Astrocyte (in vitro differentiated cells and primary cell): ENCODE measurements around the gene TMEM184B. TPM values are rescaled to one million over a fixed set of nuclear protein-coding genes. Genes with fewer than 3 reads are reported as not detected.

Experiments
- DNase-seq: peaks from one replicate; pipeline ENCODE4 v3.0.0-alpha.2; 2010; ENCODE audit warnings: low read depth
- FAIRE-seq: peaks from 2 replicates; lab custom pipeline; 2011; peaks lifted over from hg19 to GRCh38; lab: Jason Lieb, UNC
- H2AFZ ChIP-seq: 2 replicates; pipeline ENCODE4 v1.6.0; 2012; ENCODE audit warnings: low read depth, low read length, inconsistent platforms
- H3K27ac ChIP-seq: 2 replicates; pipeline ENCODE4 v1.5.1; 2011; ENCODE audit warnings: low read depth, low read length, inconsistent platforms
- H3K27me3 ChIP-seq: 2 replicates; pipeline ENCODE4 v1.6.0; 2011; ENCODE audit warnings: low read length, inconsistent platforms; ENCODE audit not compliant: insufficient read depth
- H3K36me3 ChIP-seq: 2 replicates; pipeline ENCODE4 v1.5.1; 2011; ENCODE audit warnings: low read length, inconsistent platforms; ENCODE audit not compliant: insufficient read depth
- H3K4me1 ChIP-seq: 2 replicates; pipeline ENCODE4 v1.5.1; 2011; ENCODE audit warnings: low read length, inconsistent platforms; ENCODE audit not compliant: insufficient read depth
- H3K4me2 ChIP-seq: 2 replicates; pipeline ENCODE4 v1.6.0; 2012; ENCODE audit warnings: low read length, inconsistent platforms
- H3K4me3 ChIP-seq: 2 replicates; pipeline ENCODE4 v1.5.1; 2011; ENCODE audit warnings: low read depth, mild to moderate bottlenecking, low read length, inconsistent platforms; ENCODE audit not compliant: insufficient read depth
- H3K79me2 ChIP-seq: 2 replicates; pipeline ENCODE4 v1.6.0; 2012; ENCODE audit warnings: mild to moderate bottlenecking, low read length, inconsistent platforms; ENCODE audit not compliant: insufficient read depth
- H3K9ac ChIP-seq: 2 replicates; pipeline ENCODE4 v1.6.0; 2012; ENCODE audit warnings: mild to moderate bottlenecking, low read length, inconsistent platforms
- H3K9me3 ChIP-seq: 2 replicates; pipeline ENCODE4 v1.5.1; 2012; ENCODE audit warnings: low read depth, mild to moderate bottlenecking, low read length, inconsistent platforms; ENCODE audit not compliant: insufficient read depth
- H4K20me1 ChIP-seq: 2 replicates; pipeline ENCODE4 v1.6.0; 2012; ENCODE audit warnings: low read length, inconsistent platforms; ENCODE audit not compliant: insufficient read depth
- H3K27ac Mint-ChIP-seq: one replicate; pipeline ENCODE4 v1.8.0; 2021; ENCODE audit warnings: mild to moderate bottlenecking, mixed read lengths; ENCODE audit not compliant: unreplicated experiment
- H3K27me3 Mint-ChIP-seq: one replicate; pipeline ENCODE4 v1.8.0; 2021; ENCODE audit warnings: low read depth, mixed read lengths; ENCODE audit not compliant: unreplicated experiment
- H3K36me3 Mint-ChIP-seq: one replicate; pipeline ENCODE4 v1.8.0; 2021; ENCODE audit warnings: low read depth, mixed read lengths; ENCODE audit not compliant: unreplicated experiment
- H3K4me1 Mint-ChIP-seq: one replicate; pipeline ENCODE4 v1.8.0; 2021; ENCODE audit warnings: low read depth, mixed read lengths; ENCODE audit not compliant: unreplicated experiment
- H3K4me3 Mint-ChIP-seq: one replicate; pipeline ENCODE4 v1.8.0; 2021; ENCODE audit warnings: mild to moderate bottlenecking, moderate library complexity, mixed read lengths; ENCODE audit not compliant: unreplicated experiment
- H3K9me3 Mint-ChIP-seq: one replicate; pipeline ENCODE4 v1.8.0; 2021; ENCODE audit warnings: mild to moderate bottlenecking, mixed read lengths; ENCODE audit not compliant: unreplicated experiment
- EZH2 ChIP-seq: IDR thresholded peaks from 2 replicates; pipeline ENCODE4 v1.6.1; 2012; ENCODE audit warnings: mild to moderate bottlenecking, low read length, inconsistent platforms; ENCODE audit not compliant: insufficient read depth
- total RNA-seq: library from RNA; stranded (reverse); gene quantifications from 2 replicates; pipeline ENCODE4 v1.2.1, GENCODE V29; 2021
- TF ChIP-seq, protein P1 (sequence below): IDR thresholded peaks from 2 replicates; pipeline ENCODE4 v1.5.1; 2011; ENCODE audit warnings: low read depth, mild to moderate bottlenecking, inconsistent platforms, low read length, moderate library complexity; ENCODE audit not compliant: insufficient read depth

The TMEM184B gene
- total RNA-seq, 1 donor from 2014 or later = 109 TPM

DNA sequence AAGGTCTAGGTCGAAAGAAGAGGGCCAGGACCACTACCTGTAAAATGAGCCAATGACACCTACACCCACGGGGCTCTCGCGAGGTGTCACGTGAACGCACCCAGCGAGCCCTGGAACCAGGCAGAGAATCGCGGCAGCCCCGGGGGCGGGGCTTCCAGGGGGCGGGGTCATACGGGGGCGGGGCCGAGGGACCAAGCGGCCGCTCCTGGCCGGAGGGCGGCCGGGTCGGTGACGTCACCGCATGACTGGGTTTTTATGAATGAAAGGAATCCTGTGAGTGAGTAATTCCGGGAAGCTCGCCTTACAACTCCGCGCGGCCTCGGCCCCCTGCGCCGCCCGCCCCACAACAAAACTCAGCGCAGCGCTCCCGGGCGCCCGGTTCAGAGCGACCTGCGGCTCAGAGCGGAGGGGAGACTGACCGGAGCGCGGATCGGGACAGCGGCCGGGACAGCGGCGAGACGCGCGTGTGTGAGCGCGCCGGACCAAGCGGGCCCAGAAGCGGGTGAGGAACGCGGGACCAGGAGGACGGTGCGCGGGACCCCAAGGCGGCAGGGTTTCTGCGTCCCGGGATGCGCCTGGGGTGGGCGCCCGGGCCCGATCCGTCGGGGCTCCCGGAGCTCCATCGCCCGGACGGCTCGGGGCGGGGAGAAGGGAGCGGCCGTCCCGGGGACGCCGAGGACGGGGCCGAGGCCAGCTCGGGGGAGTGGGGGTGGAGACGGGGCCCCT, 70.9 kb downstream of the TMEM184B start, which contains the start of gene MAFF:
Gene MAFF (plus strand): TSS at position 284 of the 726 bp plus-strand sequence. CDS start 11,860 bp downstream, outside the sequence.
- Histone ChIP-seq H3K4me2 (peak within 1 kb of the TSS; percentile 95), H3K9me3 (no peaks in the 10 kb centered on the region), H3K4me3 (peak within 1 kb of the TSS; percentile 88), H4K20me1 (peaks cover 41% of the 10 kb centered on the region), H3K9ac (peak within 1 kb of the TSS; percentile 99), H2AFZ (peak within 1 kb of the TSS; percentile 89), H3K27me3 (no peaks in the 10 kb centered on the region), H3K4me1 (peaks cover 38% of the 10 kb centered on the region), H3K79me2 (peaks cover 45% of the 10 kb centered on the region), H3K36me3 (no peaks in the 10 kb centered on the region), H3K27ac (peak within 1 kb of the TSS; percentile 99)
- DNase-seq = peak; percentile 88
- peaks cover 19% of the 10 kb centered on the region for H3K4me1 Mint-ChIP-seq
- TF ChIP-seq EZH2 = no peak
- TF ChIP-seq, protein P1, sequence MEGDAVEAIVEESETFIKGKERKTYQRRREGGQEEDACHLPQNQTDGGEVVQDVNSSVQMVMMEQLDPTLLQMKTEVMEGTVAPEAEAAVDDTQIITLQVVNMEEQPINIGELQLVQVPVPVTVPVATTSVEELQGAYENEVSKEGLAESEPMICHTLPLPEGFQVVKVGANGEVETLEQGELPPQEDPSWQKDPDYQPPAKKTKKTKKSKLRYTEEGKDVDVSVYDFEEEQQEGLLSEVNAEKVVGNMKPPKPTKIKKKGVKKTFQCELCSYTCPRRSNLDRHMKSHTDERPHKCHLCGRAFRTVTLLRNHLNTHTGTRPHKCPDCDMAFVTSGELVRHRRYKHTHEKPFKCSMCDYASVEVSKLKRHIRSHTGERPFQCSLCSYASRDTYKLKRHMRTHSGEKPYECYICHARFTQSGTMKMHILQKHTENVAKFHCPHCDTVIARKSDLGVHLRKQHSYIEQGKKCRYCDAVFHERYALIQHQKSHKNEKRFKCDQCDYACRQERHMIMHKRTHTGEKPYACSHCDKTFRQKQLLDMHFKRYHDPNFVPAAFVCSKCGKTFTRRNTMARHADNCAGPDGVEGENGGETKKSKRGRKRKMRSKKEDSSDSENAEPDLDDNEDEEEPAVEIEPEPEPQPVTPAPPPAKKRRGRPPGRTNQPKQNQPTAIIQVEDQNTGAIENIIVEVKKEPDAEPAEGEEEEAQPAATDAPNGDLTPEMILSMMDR = no peak
- peak within 1 kb of the TSS; percentile 95 for H3K27ac Mint-ChIP-seq
- no peak for FAIRE-seq
- H3K9me3 Mint-ChIP-seq = peaks cover 2% of the 10 kb centered on the region
- H3K27me3 Mint-ChIP-seq = no peaks in the 10 kb centered on the region
- peaks cover 11% of the 10 kb centered on the region for H3K36me3 Mint-ChIP-seq
- peak within 1 kb of the TSS; percentile 87 for H3K4me3 Mint-ChIP-seq

DNA sequence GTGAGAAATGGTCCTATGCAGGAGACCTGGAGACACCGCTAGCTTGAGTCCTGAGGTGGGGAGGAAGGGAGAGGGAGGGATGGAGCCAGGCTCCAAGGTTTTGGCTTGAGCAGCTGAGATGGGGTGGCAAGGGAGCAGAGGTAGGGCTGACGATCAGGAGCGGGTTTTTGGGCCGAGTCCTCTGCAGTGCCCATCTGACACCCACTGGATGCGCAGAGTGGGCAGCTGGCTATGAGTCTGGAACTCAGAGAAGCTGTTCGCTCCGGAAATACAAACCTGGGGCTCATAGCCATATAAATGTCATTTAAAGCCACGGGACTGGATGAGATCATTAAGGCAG, 71.5 kb downstream of the TMEM184B start:
- FAIRE-seq (no peak), DNase-seq (no peak)
- Histone ChIP-seq H3K27me3 (no peaks in the 10 kb centered on the region), H3K9me3 (no peaks in the 10 kb centered on the region), H3K79me2 (peaks cover 40% of the 10 kb centered on the region), H2AFZ (peak overlapping the region; percentile 89), H3K4me1 (peaks cover 38% of the 10 kb centered on the region), H3K4me2 (peak overlapping the region; percentile 88), H3K27ac (peak overlapping the region; percentile 56), H3K4me3 (peak overlapping the region; percentile 53), H4K20me1 (peaks cover 36% of the 10 kb centered on the region), H3K9ac (peak overlapping the region; percentile 71), H3K36me3 (no peaks in the 10 kb centered on the region)
- no peaks in the 10 kb centered on the region for H3K27me3 Mint-ChIP-seq
- H3K9me3 Mint-ChIP-seq = peaks cover 2% of the 10 kb centered on the region
- peak overlapping the region; percentile 95 for H3K27ac Mint-ChIP-seq
- peak overlapping the region; percentile 82 for H3K4me3 Mint-ChIP-seq
- TF ChIP-seq EZH2 = no peak
- TF ChIP-seq, protein P1 = no peak
- peaks cover 10% of the 10 kb centered on the region for H3K36me3 Mint-ChIP-seq
- H3K4me1 Mint-ChIP-seq = peaks cover 19% of the 10 kb centered on the region
